IMR-90 (cell line): Measurements from ENCODE around the gene CNTN4. TPM values are rescaled to one million over a fixed set of nuclear protein-coding genes. Genes with fewer than 3 reads are reported as not detected.

ENCODE experiments used
- ATAC-seq: fragments of 200-7000 bp; cut with Tn5 transposase; 2 replicates; pipeline ENCODE4 v1.9.1; 2020; ENCODE audit warnings: low read depth, mild to moderate bottlenecking, moderate library complexity
- BruUV-seq: library from RNA; stranded (reverse); fragments of 400-500 nt; replicated peaks from 2 replicates; lab custom pipeline; 2021; lab: Mats Ljungman, UMichigan
- CTCF ChIA-PET: fragments of 300-600 bp; formaldehyde crosslinking; extraction: SDS; loops from one replicate; lab custom pipeline; 2021; ENCODE audit warnings: antibody characterized with exemption; lab: Yijun Ruan, JAX
- POLR2A ChIA-PET: fragments of 300-600 bp; sonication (Branson Sonifier 250); formaldehyde crosslinking; loops from one replicate; lab custom pipeline; 2022; ENCODE audit warnings: antibody characterized with exemption; ENCODE audit not compliant: unreplicated experiment; lab: Charles Lee
- DNase-seq: peaks from one replicate; pipeline ENCODE4 v3.0.0; 2013
- H2AFZ ChIP-seq: replicated peaks from 2 replicates; pipeline ENCODE3; 2013; ENCODE audit warnings: low read length, mild to moderate bottlenecking; ENCODE audit not compliant: poor library complexity
- H2AK5ac ChIP-seq: 2 replicates; pipeline ENCODE4 v1.6.1; 2013; ENCODE audit warnings: low read depth, low read length, inconsistent platforms
- H2AK9ac ChIP-seq: replicated peaks from 2 replicates; pipeline ENCODE3; 2013; ENCODE audit warnings: mild to moderate bottlenecking, low read depth, low read length, moderate library complexity; ENCODE audit not compliant: poor library complexity
- H2BK120ac ChIP-seq: 2 replicates; pipeline ENCODE4 v1.6.1; 2013; ENCODE audit warnings: low read depth, low read length, inconsistent platforms
- H2BK15ac ChIP-seq: 3 replicates; pipeline ENCODE4 v1.6.1; 2013; ENCODE audit warnings: low read depth, low read length, inconsistent platforms
- H2BK20ac ChIP-seq: 2 replicates; pipeline ENCODE4 v1.6.1; 2013; ENCODE audit warnings: low read depth, mild to moderate bottlenecking, inconsistent platforms, low read length, moderate library complexity
- H2BK5ac ChIP-seq: 2 replicates; pipeline ENCODE4 v1.6.1; 2013; ENCODE audit warnings: mild to moderate bottlenecking, low read depth, low read length, inconsistent platforms; ENCODE audit not compliant: poor library complexity, severe bottlenecking
- H3K14ac ChIP-seq: replicated peaks from 2 replicates; pipeline ENCODE4 v1.6.1; 2013; ENCODE audit warnings: low read depth, low read length, inconsistent platforms
- H3K18ac ChIP-seq: 2 replicates; pipeline ENCODE4 v1.6.1; 2013; ENCODE audit warnings: low read depth, low read length, control low read depth
- H3K23ac ChIP-seq: 2 replicates; pipeline ENCODE4 v1.6.1; 2013; ENCODE audit warnings: low read depth, low read length, inconsistent platforms
- H3K27ac ChIP-seq: 2 replicates; pipeline ENCODE4 v1.5.1; 2013; ENCODE audit warnings: mild to moderate bottlenecking, control low read depth, low read length; ENCODE audit not compliant: insufficient read depth
- H3K27me3 ChIP-seq: 2 replicates; pipeline ENCODE4 v1.6.1; 2013; ENCODE audit warnings: low read length; ENCODE audit not compliant: control insufficient read depth, insufficient read depth
- H3K36me3 ChIP-seq: 2 replicates; pipeline ENCODE4 v1.6.1; 2013; ENCODE audit warnings: low read length, mixed read lengths; ENCODE audit not compliant: control insufficient read depth, insufficient read depth
- H3K4ac ChIP-seq: 2 replicates; pipeline ENCODE4 v1.6.1; 2013; ENCODE audit warnings: low read depth, low read length, inconsistent platforms
- H3K4me1 ChIP-seq: 2 replicates; pipeline ENCODE4 v1.6.1; 2013; ENCODE audit warnings: low read length, mixed read lengths; ENCODE audit not compliant: control insufficient read depth, insufficient read depth
- H3K4me2 ChIP-seq: 2 replicates; pipeline ENCODE4 v1.6.1; 2013; ENCODE audit warnings: low read depth, mild to moderate bottlenecking, control low read depth, low read length, moderate library complexity
- H3K4me3 ChIP-seq: 2 replicates; pipeline ENCODE4 v1.5.1; 2013; ENCODE audit warnings: low read depth, mild to moderate bottlenecking, control low read depth, low read length, moderate library complexity; ENCODE audit not compliant: insufficient read depth
- H3K56ac ChIP-seq: 2 replicates; pipeline ENCODE4 v1.6.1; 2013; ENCODE audit warnings: low read length, inconsistent platforms; ENCODE audit not compliant: insufficient read depth; ENCODE audit errors: extremely low read depth
- H3K79me1 ChIP-seq, 2 experiments: 2 replicates each; pipeline ENCODE4 v1.6.1; 2013; ENCODE audit warnings: low read length in 2 of 2, inconsistent platforms in 1 of 2, low read depth in 1 of 2
- H3K9ac ChIP-seq: 2 replicates; pipeline ENCODE4 v1.6.1; 2013; ENCODE audit warnings: low read depth, low read length, control low read depth
- H3K9me1 ChIP-seq: 2 replicates; pipeline ENCODE4 v1.6.1; 2013; ENCODE audit warnings: low read length, inconsistent platforms; ENCODE audit not compliant: insufficient read depth
- H3K9me3 ChIP-seq: 2 replicates; pipeline ENCODE4 v1.6.1; 2013; ENCODE audit warnings: low read length; ENCODE audit not compliant: control insufficient read depth, insufficient read depth
- H4K20me1 ChIP-seq: 2 replicates; pipeline ENCODE4 v1.6.1; 2013; ENCODE audit warnings: low read length, inconsistent platforms; ENCODE audit not compliant: insufficient read depth
- H4K5ac ChIP-seq: 2 replicates; pipeline ENCODE4 v1.6.1; 2013; ENCODE audit warnings: mild to moderate bottlenecking, low read depth, low read length, control low read depth
- H4K8ac ChIP-seq, 2 experiments: 2 replicates each; pipeline ENCODE4 v1.6.1; 2013; ENCODE audit warnings: low read depth in 2 of 2, low read length in 2 of 2, control low read depth in 1 of 2, inconsistent platforms in 1 of 2
- H4K91ac ChIP-seq: 2 replicates; pipeline ENCODE4 v1.6.1; 2013; ENCODE audit warnings: low read depth, low read length, inconsistent platforms; ENCODE audit not compliant: insufficient read depth
- BHLHE40 ChIP-seq: fragments of 150-350 bp; IDR thresholded peaks from 2 replicates; pipeline ENCODE4 v1.6.1; 2016; ENCODE audit warnings: mild to moderate bottlenecking, low read depth, low read length
- CEBPB ChIP-seq: IDR thresholded peaks from 2 replicates; pipeline ENCODE4 v1.6.1; 2012; ENCODE audit warnings: low read depth, low read length, improper control_type of control experiment
- CHD1 ChIP-seq: IDR thresholded peaks from 2 replicates; pipeline ENCODE4 v1.6.1; 2012; ENCODE audit warnings: low read depth, low read length, improper control_type of control experiment
- FOS ChIP-seq: fragments of 150-350 bp; IDR thresholded peaks from 2 replicates; pipeline ENCODE4 v1.6.1; 2016; ENCODE audit warnings: low read depth, low read length
- MAFK ChIP-seq: IDR thresholded peaks from 2 replicates; pipeline ENCODE4 v1.6.1; 2012; ENCODE audit warnings: low read depth, low read length, improper control_type of control experiment
- MAZ ChIP-seq: IDR thresholded peaks from 2 replicates; pipeline ENCODE4 v1.6.1; 2012; ENCODE audit warnings: low read depth, mild to moderate bottlenecking, low read length, improper control_type of control experiment, moderate library complexity, borderline replicate concordance
- MXI1 ChIP-seq: IDR thresholded peaks from 2 replicates; pipeline ENCODE4 v1.6.1; 2012; ENCODE audit warnings: low read depth, mild to moderate bottlenecking, low read length, moderate library complexity, borderline replicate concordance
- NFE2L2 ChIP-seq: fragments of 150-350 bp; IDR thresholded peaks from 2 replicates; pipeline ENCODE4 v1.6.1; 2016; ENCODE audit warnings: low read depth, mild to moderate bottlenecking, low read length
- POLR2A ChIP-seq: IDR thresholded peaks from 2 replicates; pipeline ENCODE4 v1.6.1; 2012; ENCODE audit warnings: mild to moderate bottlenecking, low read depth, low read length
- RAD21 ChIP-seq: IDR thresholded peaks from 2 replicates; pipeline ENCODE4 v1.6.1; 2012; ENCODE audit warnings: low read length, improper control_type of control experiment
- RCOR1 ChIP-seq: IDR thresholded peaks from 2 replicates; pipeline ENCODE4 v1.6.1; 2012; ENCODE audit warnings: mild to moderate bottlenecking, low read length, improper control_type of control experiment; ENCODE audit not compliant: insufficient replicate concordance
- SMC3 ChIP-seq: fragments of 150-350 bp; IDR thresholded peaks from 2 replicates; pipeline ENCODE4 v1.6.1; 2016; ENCODE audit warnings: low read depth, mild to moderate bottlenecking, antibody characterized with exemption, low read length, moderate library complexity
- WGBS, 2 experiments: methylation state at CpG; one replicate each; pipeline versions ENCODE4 v1.1.5 to v1.1.7; 2013; ENCODE audit warnings: missing lambda C conversion rate in 2 of 2; ENCODE audit not compliant: insufficient read length in 1 of 2; ENCODE audit errors: extremely low coverage in 2 of 2; 5-methylcytosine and 5-hydroxymethylcytosine counted together
- dilution Hi-C: fragments of 300-500 bp; cut with HindIII; formaldehyde crosslinking; loops from one replicate; pipeline ENCODE4 v1.14.3; 2018; ENCODE audit warnings: low sequenced_read_pairs; ENCODE audit not compliant: unreplicated experiment
- in situ Hi-C: fragments of 300-500 bp; cut with MboI; formaldehyde crosslinking; loops from 3 replicates; pipeline ENCODE4 v1.14.3; 2019; ENCODE audit warnings: low sequenced_read_pairs, inconsistent platforms, mixed read lengths
- intact Hi-C: fragments of 100-400 bp; cut with micrococcal nuclease; formaldehyde crosslinking; loops from 2 replicates; pipeline ENCODE4 v1.10.0; 2022
- polyA plus RNA-seq, 3 experiments: library from polyadenylated mRNA; depleted of rRNA; stranded (reverse); fragments of >200 nt; gene quantifications; 2 replicates each; pipeline ENCODE4 v1.2.3, GENCODE V29; 2012; ENCODE audit warnings: low replicate concordance in 1 of 3
- total RNA-seq: library from RNA; depleted of rRNA; stranded (reverse); fragments of >200 nt; gene quantifications from 2 replicates; pipeline ENCODE4 v1.2.3, GENCODE V29; 2012
- TF ChIP-seq, protein P1 (sequence below): conservative IDR thresholded peaks from 2 replicates; pipeline ENCODE4 v1.5.1; 2012; ENCODE audit warnings: mild to moderate bottlenecking, low read depth, low read length, improper control_type of control experiment
- TF ChIP-seq, protein P2 (sequence below): fragments of 150-350 bp; IDR thresholded peaks from 2 replicates; pipeline ENCODE4 v1.6.1; 2016; ENCODE audit warnings: low read depth, mild to moderate bottlenecking, low read length, moderate library complexity, borderline replicate concordance
- TF ChIP-seq, protein P3 (sequence below): fragments of 150-350 bp; IDR thresholded peaks from 2 replicates; pipeline ENCODE4 v1.6.1; 2017; ENCODE audit warnings: mild to moderate bottlenecking, antibody characterized with exemption, low read length, low read depth

CNTN4 gene
- total and polyA plus RNA-seq, 2 of the 4 experiments (the other 2 are of a cell fraction) = under 0.01 TPM; not detected in 1

DNA sequence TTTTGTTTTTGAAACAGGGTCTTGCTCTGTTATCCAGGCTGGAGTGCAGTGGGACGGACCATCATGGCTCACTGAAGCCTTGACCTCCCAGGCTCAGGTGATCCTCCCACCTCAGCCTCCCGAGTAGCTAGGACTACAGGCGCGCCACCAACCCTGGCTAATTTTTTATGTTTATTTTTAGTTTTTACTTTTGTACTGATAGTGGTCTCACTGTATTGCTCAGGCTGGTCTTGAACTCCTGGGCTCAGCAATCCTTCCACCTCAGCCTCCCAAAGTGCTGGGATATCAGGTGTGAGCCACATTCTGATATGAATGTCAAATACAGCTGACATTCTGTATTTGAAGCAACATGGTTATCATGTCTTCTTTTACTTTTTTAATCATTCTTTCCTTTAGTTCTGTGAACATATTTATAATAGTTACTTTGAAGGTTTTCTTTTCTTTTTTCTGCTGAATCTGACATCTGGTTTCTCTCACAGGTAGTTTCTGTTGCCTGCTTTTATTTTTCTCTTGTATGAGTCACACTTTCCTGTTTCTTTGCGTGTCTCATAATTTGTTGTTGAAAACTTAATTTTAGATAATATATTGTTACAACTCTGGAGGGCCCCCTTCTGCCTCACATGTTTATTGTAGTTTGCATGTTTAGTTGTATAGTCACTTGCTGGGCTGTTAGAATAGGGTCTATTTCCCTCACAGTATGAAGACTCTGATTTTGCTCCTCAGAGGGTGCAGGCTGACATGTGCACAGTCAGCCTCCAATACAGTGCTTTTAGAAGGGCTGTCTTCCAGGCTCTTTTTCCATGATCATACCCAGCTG is 8.4 kb upstream of the CNTN4 start:
- no peak overlapping the region for H4K5ac ChIP-seq
- no peak overlapping the region for H3K4me2 ChIP-seq
- H3K27me3 ChIP-seq = no peaks in the 10 kb centered on the region
- peaks cover 5% of the 10 kb centered on the region; the same call in 1 of the 2 replicates for H3K9me3 ChIP-seq
- H3K4ac ChIP-seq = no peak overlapping the region
- H4K91ac ChIP-seq = no peak overlapping the region
- H2AFZ ChIP-seq = no peak overlapping the region
- POLR2A ChIA-PET = no interaction called here
- no peak overlapping the region for H3K4me3 ChIP-seq
- no peak overlapping the region for H2BK120ac ChIP-seq
- no peak overlapping the region for H3K18ac ChIP-seq
- no peak overlapping the region for H3K23ac ChIP-seq
- ATAC-seq = no peak
- H2AK9ac ChIP-seq = no peak overlapping the region
- no CpG with 5 or more reads among the region's 5 CpGs for WGBS, 2 experiments
- no TSS peak for BruUV-seq
- H4K8ac ChIP-seq = no peak overlapping the region
- no peak overlapping the region for H3K14ac ChIP-seq
- no peaks in the 10 kb centered on the region for H4K20me1 ChIP-seq
- H3K9ac ChIP-seq = no peak overlapping the region
- intact Hi-C loops = no loop called here
- in situ Hi-C loops = no loop called here
- no peaks in the 10 kb centered on the region for H3K4me1 ChIP-seq
- H3K56ac ChIP-seq = no peak overlapping the region
- H3K36me3 ChIP-seq = no peaks in the 10 kb centered on the region
- no peaks in the 10 kb centered on the region for H3K79me1 ChIP-seq
- no peak overlapping the region for H2BK20ac ChIP-seq
- CTCF ChIA-PET = no interaction called here
- TF ChIP-seq NFE2L2 = no peak
- no peak for TF ChIP-seq FOS
- TF ChIP-seq MAFK = no peak
- no peak for TF ChIP-seq RAD21
- TF ChIP-seq RCOR1 = no peak
- TF ChIP-seq, protein P1, sequence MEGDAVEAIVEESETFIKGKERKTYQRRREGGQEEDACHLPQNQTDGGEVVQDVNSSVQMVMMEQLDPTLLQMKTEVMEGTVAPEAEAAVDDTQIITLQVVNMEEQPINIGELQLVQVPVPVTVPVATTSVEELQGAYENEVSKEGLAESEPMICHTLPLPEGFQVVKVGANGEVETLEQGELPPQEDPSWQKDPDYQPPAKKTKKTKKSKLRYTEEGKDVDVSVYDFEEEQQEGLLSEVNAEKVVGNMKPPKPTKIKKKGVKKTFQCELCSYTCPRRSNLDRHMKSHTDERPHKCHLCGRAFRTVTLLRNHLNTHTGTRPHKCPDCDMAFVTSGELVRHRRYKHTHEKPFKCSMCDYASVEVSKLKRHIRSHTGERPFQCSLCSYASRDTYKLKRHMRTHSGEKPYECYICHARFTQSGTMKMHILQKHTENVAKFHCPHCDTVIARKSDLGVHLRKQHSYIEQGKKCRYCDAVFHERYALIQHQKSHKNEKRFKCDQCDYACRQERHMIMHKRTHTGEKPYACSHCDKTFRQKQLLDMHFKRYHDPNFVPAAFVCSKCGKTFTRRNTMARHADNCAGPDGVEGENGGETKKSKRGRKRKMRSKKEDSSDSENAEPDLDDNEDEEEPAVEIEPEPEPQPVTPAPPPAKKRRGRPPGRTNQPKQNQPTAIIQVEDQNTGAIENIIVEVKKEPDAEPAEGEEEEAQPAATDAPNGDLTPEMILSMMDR = no peak
- TF ChIP-seq CEBPB = no peak
- TF ChIP-seq MXI1 = no peak
- TF ChIP-seq SMC3 = no peak
- TF ChIP-seq MAZ = no peak
- TF ChIP-seq CHD1 = no peak
- TF ChIP-seq POLR2A = no peak
- TF ChIP-seq, protein P2, sequence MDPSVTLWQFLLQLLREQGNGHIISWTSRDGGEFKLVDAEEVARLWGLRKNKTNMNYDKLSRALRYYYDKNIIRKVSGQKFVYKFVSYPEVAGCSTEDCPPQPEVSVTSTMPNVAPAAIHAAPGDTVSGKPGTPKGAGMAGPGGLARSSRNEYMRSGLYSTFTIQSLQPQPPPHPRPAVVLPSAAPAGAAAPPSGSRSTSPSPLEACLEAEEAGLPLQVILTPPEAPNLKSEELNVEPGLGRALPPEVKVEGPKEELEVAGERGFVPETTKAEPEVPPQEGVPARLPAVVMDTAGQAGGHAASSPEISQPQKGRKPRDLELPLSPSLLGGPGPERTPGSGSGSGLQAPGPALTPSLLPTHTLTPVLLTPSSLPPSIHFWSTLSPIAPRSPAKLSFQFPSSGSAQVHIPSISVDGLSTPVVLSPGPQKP = no peak
- TF ChIP-seq, protein P3, sequence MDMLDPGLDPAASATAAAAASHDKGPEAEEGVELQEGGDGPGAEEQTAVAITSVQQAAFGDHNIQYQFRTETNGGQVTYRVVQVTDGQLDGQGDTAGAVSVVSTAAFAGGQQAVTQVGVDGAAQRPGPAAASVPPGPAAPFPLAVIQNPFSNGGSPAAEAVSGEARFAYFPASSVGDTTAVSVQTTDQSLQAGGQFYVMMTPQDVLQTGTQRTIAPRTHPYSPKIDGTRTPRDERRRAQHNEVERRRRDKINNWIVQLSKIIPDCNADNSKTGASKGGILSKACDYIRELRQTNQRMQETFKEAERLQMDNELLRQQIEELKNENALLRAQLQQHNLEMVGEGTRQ = no peak
- no peak for TF ChIP-seq BHLHE40
- no peak overlapping the region for H3K27ac ChIP-seq
- no peaks in the 10 kb centered on the region for H3K9me1 ChIP-seq
- dilution Hi-C loops = no loop called here
- no peak overlapping the region for H2AK5ac ChIP-seq
- H2BK5ac ChIP-seq = no peak overlapping the region
- DNase-seq = no peak
- no peak overlapping the region for H2BK15ac ChIP-seq
